ENCODE measurements around the gene NBPF11. TPM values are rescaled to one million over a fixed set of nuclear protein-coding genes. Genes with fewer than 3 reads are reported as not detected.
A peak's percentile ranks its signal among the peaks of the same experiment; 100 is the strongest.
"Not testable (repeated sequence)": the region's sequence is repeated elsewhere in the genome, so short reads cannot be mapped to it uniquely, and the experiment has no call there.

NBPF11 gene
- total RNA-seq, 1 experiment from 2014 or later: 12.8 TPM

DNA sequence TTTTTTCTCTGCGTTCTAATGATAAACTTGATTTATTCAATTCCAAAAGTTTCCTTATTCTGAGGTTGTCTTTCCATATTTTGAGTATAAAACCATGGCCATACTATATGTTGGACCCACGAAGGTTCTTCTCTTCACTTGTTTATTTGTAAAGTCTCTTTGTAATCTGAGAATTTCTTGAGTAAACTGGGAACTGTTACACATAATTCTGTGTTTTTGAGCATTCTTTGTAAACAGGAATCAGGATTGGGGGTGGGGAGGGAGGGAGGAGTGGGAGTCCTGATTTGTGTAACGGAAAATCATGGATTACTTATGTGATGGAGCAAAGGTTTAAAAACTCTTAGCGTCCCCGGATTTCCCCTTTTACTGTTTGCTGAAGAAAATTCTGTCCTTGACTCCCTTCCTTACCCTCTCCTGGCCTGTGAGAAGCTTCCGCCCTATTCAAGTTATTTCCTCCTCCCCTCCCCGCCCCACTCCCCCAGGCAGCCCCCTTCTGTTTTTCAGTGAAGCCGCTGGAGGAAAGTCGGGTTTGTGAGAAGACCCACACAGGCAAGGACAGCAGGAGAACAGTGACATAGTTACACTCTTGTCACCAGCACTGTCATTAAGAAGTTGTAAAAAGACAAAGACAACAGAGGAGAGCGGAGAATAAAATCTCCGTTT is 6.4 kb upstream of the NBPF11 start:
- TF ChIP-seq, protein P1, sequence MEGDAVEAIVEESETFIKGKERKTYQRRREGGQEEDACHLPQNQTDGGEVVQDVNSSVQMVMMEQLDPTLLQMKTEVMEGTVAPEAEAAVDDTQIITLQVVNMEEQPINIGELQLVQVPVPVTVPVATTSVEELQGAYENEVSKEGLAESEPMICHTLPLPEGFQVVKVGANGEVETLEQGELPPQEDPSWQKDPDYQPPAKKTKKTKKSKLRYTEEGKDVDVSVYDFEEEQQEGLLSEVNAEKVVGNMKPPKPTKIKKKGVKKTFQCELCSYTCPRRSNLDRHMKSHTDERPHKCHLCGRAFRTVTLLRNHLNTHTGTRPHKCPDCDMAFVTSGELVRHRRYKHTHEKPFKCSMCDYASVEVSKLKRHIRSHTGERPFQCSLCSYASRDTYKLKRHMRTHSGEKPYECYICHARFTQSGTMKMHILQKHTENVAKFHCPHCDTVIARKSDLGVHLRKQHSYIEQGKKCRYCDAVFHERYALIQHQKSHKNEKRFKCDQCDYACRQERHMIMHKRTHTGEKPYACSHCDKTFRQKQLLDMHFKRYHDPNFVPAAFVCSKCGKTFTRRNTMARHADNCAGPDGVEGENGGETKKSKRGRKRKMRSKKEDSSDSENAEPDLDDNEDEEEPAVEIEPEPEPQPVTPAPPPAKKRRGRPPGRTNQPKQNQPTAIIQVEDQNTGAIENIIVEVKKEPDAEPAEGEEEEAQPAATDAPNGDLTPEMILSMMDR (IDR thresholded peaks at IDR 0.05; ENCODE audit: insufficient read depth in 1 of 2, low read depth in 1 of 2, low read length in 1 of 2, severe bottlenecking in 1 of 2, unreplicated experiment in 1 of 2): no peak
- intact Hi-C loops (cut with micrococcal nuclease; ENCODE audit: unreplicated experiment): no loop called here
- Histone ChIP-seq H3K36me3 (ENCODE audit: control insufficient read depth, insufficient read depth, low read length) (no peaks in the 10 kb centered on the region), H3K4me3 (ENCODE audit: low read depth, low read length) (no peak overlapping the region), H3K27me3 (replicated peaks; ENCODE audit: control insufficient read depth, insufficient read depth, low read length) (no peaks in the 10 kb centered on the region), H3K4me1 (no peaks in the 10 kb centered on the region), H3K9me3 (no peaks in the 10 kb centered on the region)
- peaks cover 9% of the 10 kb centered on the region for H3K9me3 Mint-ChIP-seq (ENCODE audit: unreplicated experiment)
- H3K27me3 Mint-ChIP-seq (ENCODE audit: insufficient read depth, unreplicated experiment): no peaks in the 10 kb centered on the region
- no peaks in the 10 kb centered on the region for H3K36me3 Mint-ChIP-seq (ENCODE audit: insufficient read depth, unreplicated experiment)
- POLR2A ChIA-PET: no interaction called here
- no peak overlapping the region for H3K4me3 Mint-ChIP-seq (ENCODE audit: unreplicated experiment)
- no peak overlapping the region for H3K27ac Mint-ChIP-seq (ENCODE audit: unreplicated experiment)
- CTCF ChIA-PET: no interaction called here
- no TSS peak for BruUV-seq (replicated peaks)
- H3K4me1 Mint-ChIP-seq (ENCODE audit: low read depth, unreplicated experiment): no peaks in the 10 kb centered on the region
- no peak for DNase-seq

- H3K36me3 Mint-ChIP-seq (ENCODE audit: insufficient read depth, unreplicated experiment); DNase-seq; H3K4me3 Mint-ChIP-seq (ENCODE audit: unreplicated experiment); H3K9me3 Mint-ChIP-seq (ENCODE audit: unreplicated experiment); H3K27me3 Mint-ChIP-seq (ENCODE audit: insufficient read depth, unreplicated experiment); H3K27ac Mint-ChIP-seq (ENCODE audit: unreplicated experiment); H3K4me1 Mint-ChIP-seq (ENCODE audit: low read depth, unreplicated experiment); BruUV-seq (replicated peaks); H3K4me1 ChIP-seq; CTCF ChIA-PET; H3K36me3 ChIP-seq (ENCODE audit: control insufficient read depth, insufficient read depth, low read length); intact Hi-C loops (cut with micrococcal nuclease; ENCODE audit: unreplicated experiment); POLR2A ChIA-PET; H3K9me3 ChIP-seq; H3K27me3 ChIP-seq (replicated peaks; ENCODE audit: control insufficient read depth, insufficient read depth, low read length); H3K4me3 ChIP-seq (ENCODE audit: low read depth, low read length): not testable (repeated sequence)
Measured at GRCh38 chr1:148157803-148158202, 5.7 kb upstream of the NBPF11 start.

GRCh38 chr1:148155494-148156275 is 3.6 kb upstream of the NBPF11 start:
- CTCF ChIA-PET; H3K4me1 ChIP-seq; H3K9me3 Mint-ChIP-seq (ENCODE audit: unreplicated experiment); DNase-seq; H3K4me1 Mint-ChIP-seq (ENCODE audit: low read depth, unreplicated experiment); H3K4me3 ChIP-seq (ENCODE audit: low read depth, low read length); BruUV-seq (replicated peaks); H3K27me3 Mint-ChIP-seq (ENCODE audit: insufficient read depth, unreplicated experiment); H3K27me3 ChIP-seq (replicated peaks; ENCODE audit: control insufficient read depth, insufficient read depth, low read length); H3K4me3 Mint-ChIP-seq (ENCODE audit: unreplicated experiment); H3K9me3 ChIP-seq; H3K27ac Mint-ChIP-seq (ENCODE audit: unreplicated experiment); H3K36me3 Mint-ChIP-seq (ENCODE audit: insufficient read depth, unreplicated experiment); POLR2A ChIA-PET; H3K36me3 ChIP-seq (ENCODE audit: control insufficient read depth, insufficient read depth, low read length); intact Hi-C loops (cut with micrococcal nuclease; ENCODE audit: unreplicated experiment): not testable (repeated sequence)

DNA sequence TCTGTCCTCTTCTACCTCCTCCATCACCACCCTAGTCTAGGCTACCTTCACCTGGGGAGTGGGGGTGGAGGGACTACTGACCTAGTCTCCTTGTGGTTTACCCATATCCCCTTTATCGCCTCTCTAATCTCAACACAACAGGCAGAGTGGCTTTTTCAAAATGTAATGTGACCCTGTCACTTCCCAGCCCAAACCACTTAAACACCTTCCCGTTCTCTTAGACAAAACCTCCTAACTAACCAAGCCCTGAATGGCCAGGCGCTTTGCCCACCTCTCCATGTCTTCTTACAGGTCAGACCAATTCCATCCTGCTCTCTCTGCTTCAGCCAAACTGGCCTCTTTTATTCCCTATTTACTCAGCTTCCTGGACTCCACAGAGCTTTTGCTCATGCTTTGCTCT is 714 bp upstream of the NBPF11 start:
- H3K9me3 Mint-ChIP-seq (ENCODE audit: unreplicated experiment); H3K27me3 ChIP-seq (replicated peaks; ENCODE audit: control insufficient read depth, insufficient read depth, low read length); H3K4me1 ChIP-seq; H3K36me3 Mint-ChIP-seq (ENCODE audit: insufficient read depth, unreplicated experiment); POLR2A ChIA-PET; H3K4me1 Mint-ChIP-seq (ENCODE audit: low read depth, unreplicated experiment); DNase-seq; CTCF ChIA-PET; H3K27me3 Mint-ChIP-seq (ENCODE audit: insufficient read depth, unreplicated experiment); H3K27ac Mint-ChIP-seq (ENCODE audit: unreplicated experiment); BruUV-seq (replicated peaks); H3K9me3 ChIP-seq; intact Hi-C loops (cut with micrococcal nuclease; ENCODE audit: unreplicated experiment); H3K4me3 ChIP-seq (ENCODE audit: low read depth, low read length); H3K36me3 ChIP-seq (ENCODE audit: control insufficient read depth, insufficient read depth, low read length): not testable (repeated sequence)
- peak overlapping the region; percentile 67 for H3K4me3 Mint-ChIP-seq (ENCODE audit: unreplicated experiment)

DNA sequence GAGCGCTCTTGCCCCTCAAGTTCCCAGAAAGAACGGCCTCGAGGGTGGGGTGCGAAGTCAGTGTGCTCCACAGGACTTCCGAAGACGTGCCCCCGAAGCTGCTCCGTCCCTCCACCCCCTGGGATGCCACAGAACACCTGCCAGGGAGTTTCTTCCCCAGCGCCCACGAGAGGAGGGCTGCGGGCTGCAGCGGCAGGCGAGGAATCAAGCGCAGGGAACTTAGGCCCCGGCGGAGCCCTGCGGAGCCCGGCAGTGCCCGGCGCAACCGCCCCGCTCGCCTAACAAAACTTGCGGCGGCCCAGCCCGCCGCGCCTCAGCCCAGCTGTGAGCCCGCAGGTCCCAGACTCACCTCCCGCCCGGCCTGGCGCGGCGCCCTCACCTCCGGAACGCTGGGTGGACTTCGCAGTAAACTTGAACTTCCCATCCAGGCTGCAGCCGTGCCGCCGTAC is 686 bp downstream of the NBPF11 start:
- POLR2A ChIA-PET: interaction anchor here (0.6 to 0.9 kb wide), 2 partner anchors 112 to 183 kb away, joined by 3 to 4 read pairs; no protein-coding TSS in a partner anchor
- H3K36me3 Mint-ChIP-seq (ENCODE audit: insufficient read depth, unreplicated experiment); H3K4me1 ChIP-seq; H3K36me3 ChIP-seq (ENCODE audit: control insufficient read depth, insufficient read depth, low read length); H3K27me3 Mint-ChIP-seq (ENCODE audit: insufficient read depth, unreplicated experiment); intact Hi-C loops (cut with micrococcal nuclease; ENCODE audit: unreplicated experiment); H3K4me1 Mint-ChIP-seq (ENCODE audit: low read depth, unreplicated experiment); H3K9me3 ChIP-seq; H3K9me3 Mint-ChIP-seq (ENCODE audit: unreplicated experiment); CTCF ChIA-PET; H3K27me3 ChIP-seq (replicated peaks; ENCODE audit: control insufficient read depth, insufficient read depth, low read length); BruUV-seq (replicated peaks): not testable (repeated sequence)
- peak overlapping the region; percentile 92 for H3K27ac Mint-ChIP-seq (ENCODE audit: unreplicated experiment)
- DNase-seq: peak; percentile 32 to 43
- H3K4me3 Mint-ChIP-seq (ENCODE audit: unreplicated experiment): peak overlapping the region; percentile 89
- H3K4me3 ChIP-seq (ENCODE audit: low read depth, low read length): peak overlapping the region; percentile 59

DNA sequence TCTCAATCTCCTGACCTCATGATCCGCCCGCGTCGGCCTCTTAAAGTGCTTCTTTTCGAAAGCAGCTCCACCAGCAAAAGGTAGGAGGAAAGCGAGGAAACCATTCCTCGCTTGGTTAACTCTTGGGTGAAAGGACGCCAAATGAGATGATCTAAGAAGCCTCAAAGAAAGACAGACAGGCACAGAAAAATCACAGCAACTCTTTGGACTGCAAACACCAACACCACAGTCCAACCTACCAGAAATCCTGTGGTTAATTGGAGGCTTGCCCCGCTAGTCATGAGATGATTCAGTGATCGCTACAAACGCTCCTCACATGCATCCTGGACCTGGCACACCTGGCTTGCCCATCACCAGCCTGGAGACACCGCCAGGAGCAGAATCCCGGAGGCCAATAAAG is 1.1 kb downstream of the NBPF11 start:
- peak overlapping the region; percentile 59 for H3K4me3 ChIP-seq (ENCODE audit: low read depth, low read length)
- intact Hi-C loops (cut with micrococcal nuclease; ENCODE audit: unreplicated experiment); H3K27me3 ChIP-seq (replicated peaks; ENCODE audit: control insufficient read depth, insufficient read depth, low read length); H3K36me3 ChIP-seq (ENCODE audit: control insufficient read depth, insufficient read depth, low read length); H3K36me3 Mint-ChIP-seq (ENCODE audit: insufficient read depth, unreplicated experiment); DNase-seq; H3K27ac Mint-ChIP-seq (ENCODE audit: unreplicated experiment); POLR2A ChIA-PET; BruUV-seq (replicated peaks); H3K9me3 Mint-ChIP-seq (ENCODE audit: unreplicated experiment); H3K9me3 ChIP-seq; H3K4me1 Mint-ChIP-seq (ENCODE audit: low read depth, unreplicated experiment); H3K27me3 Mint-ChIP-seq (ENCODE audit: insufficient read depth, unreplicated experiment); H3K4me1 ChIP-seq; CTCF ChIA-PET: not testable (repeated sequence)
- H3K4me3 Mint-ChIP-seq (ENCODE audit: unreplicated experiment): peak overlapping the region; percentile 89

Measured in Caco-2 (cell line).